IMR-90 (cell line): ENCODE data around the gene ASL.
"Not testable (repeated sequence)": the region's sequence is repeated elsewhere in the genome, so short reads cannot be mapped to it uniquely, and the experiment has no call there.

ENCODE experiments used
- BHLHE40 ChIP-seq: fragments of 150-350 bp; IDR thresholded peaks from 2 replicates; pipeline ENCODE4 v1.6.1; 2016; ENCODE audit warnings: mild to moderate bottlenecking, low read depth, low read length
- FOS ChIP-seq: fragments of 150-350 bp; IDR thresholded peaks from 2 replicates; pipeline ENCODE4 v1.6.1; 2016; ENCODE audit warnings: low read depth, low read length
- POLR2A ChIP-seq: IDR thresholded peaks from 2 replicates; pipeline ENCODE4 v1.6.1; 2012; ENCODE audit warnings: mild to moderate bottlenecking, low read depth, low read length
- TF ChIP-seq, protein P1 (sequence below): conservative IDR thresholded peaks from 2 replicates; pipeline ENCODE4 v1.5.1; 2012; ENCODE audit warnings: mild to moderate bottlenecking, low read depth, low read length, improper control_type of control experiment

DNA sequence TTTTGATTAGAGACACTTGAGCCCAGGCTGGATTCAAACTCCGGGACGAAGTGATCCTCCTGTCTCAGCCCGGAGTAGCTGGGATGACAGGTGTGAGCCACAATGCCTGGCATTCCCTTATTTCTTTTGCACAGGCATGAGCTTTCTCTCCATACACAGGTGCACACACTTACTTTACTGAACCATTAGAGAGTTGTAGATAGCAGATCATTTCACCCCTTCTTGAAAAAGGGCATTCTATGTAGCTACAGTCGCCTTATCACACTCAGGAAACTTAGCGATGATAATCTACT, 48.9 kb downstream of the ASL start:
- not testable (repeated sequence) for TF ChIP-seq POLR2A, BHLHE40, FOS
- TF ChIP-seq, protein P1, sequence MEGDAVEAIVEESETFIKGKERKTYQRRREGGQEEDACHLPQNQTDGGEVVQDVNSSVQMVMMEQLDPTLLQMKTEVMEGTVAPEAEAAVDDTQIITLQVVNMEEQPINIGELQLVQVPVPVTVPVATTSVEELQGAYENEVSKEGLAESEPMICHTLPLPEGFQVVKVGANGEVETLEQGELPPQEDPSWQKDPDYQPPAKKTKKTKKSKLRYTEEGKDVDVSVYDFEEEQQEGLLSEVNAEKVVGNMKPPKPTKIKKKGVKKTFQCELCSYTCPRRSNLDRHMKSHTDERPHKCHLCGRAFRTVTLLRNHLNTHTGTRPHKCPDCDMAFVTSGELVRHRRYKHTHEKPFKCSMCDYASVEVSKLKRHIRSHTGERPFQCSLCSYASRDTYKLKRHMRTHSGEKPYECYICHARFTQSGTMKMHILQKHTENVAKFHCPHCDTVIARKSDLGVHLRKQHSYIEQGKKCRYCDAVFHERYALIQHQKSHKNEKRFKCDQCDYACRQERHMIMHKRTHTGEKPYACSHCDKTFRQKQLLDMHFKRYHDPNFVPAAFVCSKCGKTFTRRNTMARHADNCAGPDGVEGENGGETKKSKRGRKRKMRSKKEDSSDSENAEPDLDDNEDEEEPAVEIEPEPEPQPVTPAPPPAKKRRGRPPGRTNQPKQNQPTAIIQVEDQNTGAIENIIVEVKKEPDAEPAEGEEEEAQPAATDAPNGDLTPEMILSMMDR = not testable (repeated sequence)
